OCI-LY1 (cell line): ENCODE results near the gene ASCC1.
"Not testable (repeated sequence)": the region's sequence is repeated elsewhere in the genome, so short reads cannot be mapped to it uniquely, and the experiment has no call there.

Source experiments
- H2AFZ ChIP-seq: fragments of 200-600 bp; sonication (generic), shearing (Covaris generic); 2 replicates; pipeline ENCODE4 v1.6.0; 2014; ENCODE audit warnings: antibody characterized with exemption, mild to moderate bottlenecking, low read length
- H3F3A ChIP-seq: fragments of 200-600 bp; sonication (generic), shearing (Covaris generic); 2 replicates; pipeline ENCODE4 v1.6.0; 2014; ENCODE audit warnings: mild to moderate bottlenecking, antibody characterized with exemption, low read length, moderate library complexity; ENCODE audit not compliant: insufficient read depth
- H3K27ac ChIP-seq: fragments of 200-600 bp; sonication (generic); 2 replicates; pipeline ENCODE4 v1.5.1; 2014; ENCODE audit warnings: low read length, mixed run types, mild to moderate bottlenecking, low read depth; ENCODE audit not compliant: poor library complexity, severe bottlenecking
- H3K27me3 ChIP-seq: fragments of 200-600 bp; sonication (generic); 2 replicates; pipeline ENCODE4 v1.6.0; 2014; ENCODE audit warnings: antibody characterized with exemption, mild to moderate bottlenecking, low read length, moderate library complexity; ENCODE audit not compliant: insufficient read depth
- H3K36me3 ChIP-seq: fragments of 200-600 bp; sonication (generic); 2 replicates; pipeline ENCODE4 v1.6.1; 2014; ENCODE audit warnings: mild to moderate bottlenecking, antibody characterized with exemption, low read length, moderate library complexity, mixed read lengths; ENCODE audit not compliant: insufficient read depth
- H3K4me1 ChIP-seq: fragments of 200-600 bp; sonication (generic); 2 replicates; pipeline ENCODE4 v1.5.1; 2014; ENCODE audit warnings: mild to moderate bottlenecking, low read length, moderate library complexity; ENCODE audit not compliant: insufficient read depth, severe bottlenecking
- H3K4me2 ChIP-seq: fragments of 200-600 bp; sonication (generic), shearing (Covaris generic); 2 replicates; pipeline ENCODE4 v1.6.1; 2014; ENCODE audit warnings: low read length
- H3K4me3 ChIP-seq: fragments of 200-600 bp; sonication (generic); 2 replicates; pipeline ENCODE4 v1.5.1; 2014; ENCODE audit warnings: low read length, low read depth, mild to moderate bottlenecking, mixed read lengths; ENCODE audit not compliant: poor library complexity, severe bottlenecking
- H3K79me2 ChIP-seq: fragments of 200-600 bp; shearing (Covaris generic); 2 replicates; pipeline ENCODE4 v1.6.1; 2016; ENCODE audit warnings: mixed run types, low read length, mixed read lengths; ENCODE audit not compliant: insufficient read depth
- H3K9ac ChIP-seq: fragments of 200-600 bp; sonication (generic), shearing (Covaris generic); 2 replicates; pipeline ENCODE4 v1.6.1; 2014; ENCODE audit warnings: mild to moderate bottlenecking, low read length, mixed read lengths
- H3K9me2 ChIP-seq: fragments of 200-600 bp; sonication (generic), shearing (Covaris generic); 2 replicates; pipeline ENCODE4 v1.6.1; 2014; ENCODE audit warnings: low read depth, mild to moderate bottlenecking, low read length, mixed read lengths
- H3K9me3 ChIP-seq: fragments of 200-600 bp; shearing (Covaris generic); 2 replicates; pipeline ENCODE4 v1.6.1; 2014; ENCODE audit warnings: low read length, mixed read lengths
- H4K20me1 ChIP-seq: fragments of 200-600 bp; sonication (generic), shearing (Covaris generic); 2 replicates; pipeline ENCODE4 v1.6.0; 2016; ENCODE audit warnings: mild to moderate bottlenecking, low read length; ENCODE audit not compliant: insufficient read depth
- EZH2 ChIP-seq: fragments of 200-600 bp; sonication (generic), shearing (Covaris generic); IDR thresholded peaks from 2 replicates; pipeline ENCODE4 v1.8.0; 2017; ENCODE audit warnings: borderline replicate concordance, mixed run types, mild to moderate bottlenecking, antibody characterized with exemption, low read length, moderate library complexity, mixed read lengths
- TF ChIP-seq, protein P1 (sequence below): fragments of 200-600 bp; sonication (generic), shearing (Covaris generic); IDR thresholded peaks from 2 replicates; pipeline ENCODE4 v1.5.1; 2017; ENCODE audit warnings: mild to moderate bottlenecking, antibody characterized with exemption, low read length, moderate library complexity, mixed read lengths

Gene ASCC1

DNA sequence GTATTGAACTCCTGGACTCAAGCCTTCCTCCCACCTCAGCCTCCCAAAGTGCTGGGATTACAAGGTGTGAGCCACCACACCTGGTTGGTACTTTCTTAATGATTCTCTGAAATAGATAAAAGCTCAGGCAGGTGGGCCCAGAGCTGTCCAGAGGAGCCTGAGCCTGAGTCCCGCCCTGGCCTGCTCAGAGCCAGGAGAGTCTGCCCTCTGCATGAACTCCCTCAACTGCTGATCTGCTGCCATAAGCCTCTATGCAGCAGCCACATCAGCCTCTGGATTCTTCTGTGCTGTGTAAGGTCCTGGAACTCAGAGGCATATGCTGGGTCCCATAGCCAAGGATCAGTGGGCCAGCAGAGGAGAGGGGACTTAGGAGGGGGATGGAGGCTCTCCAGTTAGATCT lies 34.6 kb upstream of the ASCC1 start:
- Histone ChIP-seq H3K9me3 (no peaks in the 10 kb centered on the region), H3F3A (peaks cover 15% of the 10 kb centered on the region), H3K4me1 (peaks cover 61% of the 10 kb centered on the region), H3K4me3 (no peak overlapping the region), H3K36me3 (no peaks in the 10 kb centered on the region), H3K9me2 (no peaks in the 10 kb centered on the region), H3K27ac (peak overlapping the region; percentile 61), H2AFZ (no peak overlapping the region), H3K9ac (no peak overlapping the region), H4K20me1 (no peaks in the 10 kb centered on the region), H3K4me2 (no peak overlapping the region), H3K27me3 (no peaks in the 10 kb centered on the region), H3K79me2 (no peaks in the 10 kb centered on the region)
- no peak for TF ChIP-seq EZH2
- TF ChIP-seq, protein P1, sequence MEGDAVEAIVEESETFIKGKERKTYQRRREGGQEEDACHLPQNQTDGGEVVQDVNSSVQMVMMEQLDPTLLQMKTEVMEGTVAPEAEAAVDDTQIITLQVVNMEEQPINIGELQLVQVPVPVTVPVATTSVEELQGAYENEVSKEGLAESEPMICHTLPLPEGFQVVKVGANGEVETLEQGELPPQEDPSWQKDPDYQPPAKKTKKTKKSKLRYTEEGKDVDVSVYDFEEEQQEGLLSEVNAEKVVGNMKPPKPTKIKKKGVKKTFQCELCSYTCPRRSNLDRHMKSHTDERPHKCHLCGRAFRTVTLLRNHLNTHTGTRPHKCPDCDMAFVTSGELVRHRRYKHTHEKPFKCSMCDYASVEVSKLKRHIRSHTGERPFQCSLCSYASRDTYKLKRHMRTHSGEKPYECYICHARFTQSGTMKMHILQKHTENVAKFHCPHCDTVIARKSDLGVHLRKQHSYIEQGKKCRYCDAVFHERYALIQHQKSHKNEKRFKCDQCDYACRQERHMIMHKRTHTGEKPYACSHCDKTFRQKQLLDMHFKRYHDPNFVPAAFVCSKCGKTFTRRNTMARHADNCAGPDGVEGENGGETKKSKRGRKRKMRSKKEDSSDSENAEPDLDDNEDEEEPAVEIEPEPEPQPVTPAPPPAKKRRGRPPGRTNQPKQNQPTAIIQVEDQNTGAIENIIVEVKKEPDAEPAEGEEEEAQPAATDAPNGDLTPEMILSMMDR = no peak

DNA sequence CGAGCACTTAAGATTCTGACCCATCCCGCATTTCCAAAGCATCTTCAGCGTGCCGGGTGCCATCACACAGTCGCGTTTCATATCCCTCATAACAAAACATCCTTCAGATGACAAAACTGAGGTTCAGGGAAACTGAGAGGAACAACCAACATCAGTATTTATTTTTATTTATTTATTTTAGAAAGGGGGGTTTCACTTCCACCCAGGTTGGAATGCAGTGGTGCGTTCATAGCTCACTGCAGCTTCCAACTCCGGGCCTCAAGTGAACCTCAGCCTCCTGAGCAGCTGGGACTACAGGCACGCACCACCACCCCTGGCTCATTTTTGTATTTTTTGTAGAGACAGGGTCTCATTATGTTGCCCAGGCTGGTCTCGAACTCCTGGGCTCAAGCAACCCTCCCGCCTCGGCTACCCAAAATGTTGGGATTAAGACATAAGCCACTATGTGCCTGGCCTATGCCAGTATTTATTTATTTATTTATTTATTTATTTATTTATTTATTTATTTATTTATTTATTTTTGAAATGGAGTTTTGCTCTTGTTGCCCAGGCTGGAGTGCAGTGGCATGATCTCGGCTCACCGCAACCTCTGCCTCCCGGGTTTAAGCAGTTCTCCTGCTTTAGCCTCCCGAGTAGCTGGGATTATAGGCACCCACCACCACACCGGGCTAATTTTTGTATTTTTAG lies 33.2 kb upstream of the ASCC1 start:
- Histone ChIP-seq H3K4me2 (peak overlapping the region; percentile 70), H3F3A (peaks cover 19% of the 10 kb centered on the region), H3K9ac (peak overlapping the region; percentile 66), H3K4me1 (peaks cover 61% of the 10 kb centered on the region), H3K27ac (peak overlapping the region; percentile 98), H3K4me3 (peak overlapping the region; percentile 50)
- not testable (repeated sequence) for H4K20me1 ChIP-seq, H2AFZ ChIP-seq, H3K9me3 ChIP-seq, H3K36me3 ChIP-seq, H3K27me3 ChIP-seq, H3K9me2 ChIP-seq, H3K79me2 ChIP-seq

DNA sequence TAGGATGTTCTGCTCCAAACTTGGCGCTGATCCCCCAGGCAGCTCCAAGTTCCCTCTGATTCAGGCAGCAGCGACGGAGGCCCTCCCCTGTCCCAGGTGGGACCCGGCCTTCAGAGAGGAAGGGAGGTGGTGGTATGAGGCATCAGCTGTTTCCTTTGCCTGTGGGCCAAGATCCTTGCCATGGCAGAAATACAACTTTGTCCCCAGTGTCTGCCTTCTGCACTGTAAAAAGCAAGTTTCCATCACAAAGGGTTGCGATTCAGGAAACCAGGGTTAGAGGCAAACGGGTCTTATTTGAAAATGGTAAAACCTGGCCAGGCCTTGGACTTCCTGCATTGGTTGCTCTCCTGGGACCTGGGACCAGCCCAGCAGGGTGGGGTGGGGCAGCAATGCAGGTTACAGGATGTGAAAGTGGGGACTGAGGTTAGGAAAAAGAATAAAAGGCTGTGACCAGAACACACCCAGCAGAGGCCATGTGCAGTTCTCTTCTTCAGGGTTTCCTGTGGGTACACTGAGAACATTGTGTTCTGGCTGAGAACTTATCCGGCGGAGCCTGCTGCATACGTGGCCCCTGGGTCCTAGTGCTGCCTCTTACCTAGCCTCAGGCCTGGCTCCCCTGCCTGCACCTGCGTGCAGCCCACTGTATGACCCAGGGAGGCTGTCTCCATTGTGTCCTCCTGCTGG lies 32.5 kb upstream of the ASCC1 start:
- TF ChIP-seq EZH2 = no peak
- TF ChIP-seq, protein P1 = no peak
- Histone ChIP-seq H4K20me1 (no peaks in the 10 kb centered on the region), H2AFZ (no peak overlapping the region), H3F3A (peaks cover 22% of the 10 kb centered on the region), H3K9ac (peak overlapping the region; percentile 66), H3K27me3 (no peaks in the 10 kb centered on the region), H3K79me2 (no peaks in the 10 kb centered on the region), H3K9me3 (no peaks in the 10 kb centered on the region), H3K4me2 (peak overlapping the region; percentile 70), H3K9me2 (no peaks in the 10 kb centered on the region), H3K27ac (peak overlapping the region; percentile 98), H3K4me1 (peaks cover 58% of the 10 kb centered on the region), H3K4me3 (peak overlapping the region; percentile 50), H3K36me3 (no peaks in the 10 kb centered on the region)
